HG02642 (cell line): ENCODE results near the gene DPP6.
"Not testable (repeated sequence)": the region's sequence is repeated elsewhere in the genome, so short reads cannot be mapped to it uniquely, and the experiment has no call there.

Experiments
- ATAC-seq: cut with Tn5 transposase; IDR thresholded peaks from one replicate; pipeline ENCODE4 v1.9.1; 2021; ENCODE audit warnings: mild to moderate bottlenecking; ENCODE audit not compliant: unreplicated experiment, poor library complexity

The DPP6 gene

DNA sequence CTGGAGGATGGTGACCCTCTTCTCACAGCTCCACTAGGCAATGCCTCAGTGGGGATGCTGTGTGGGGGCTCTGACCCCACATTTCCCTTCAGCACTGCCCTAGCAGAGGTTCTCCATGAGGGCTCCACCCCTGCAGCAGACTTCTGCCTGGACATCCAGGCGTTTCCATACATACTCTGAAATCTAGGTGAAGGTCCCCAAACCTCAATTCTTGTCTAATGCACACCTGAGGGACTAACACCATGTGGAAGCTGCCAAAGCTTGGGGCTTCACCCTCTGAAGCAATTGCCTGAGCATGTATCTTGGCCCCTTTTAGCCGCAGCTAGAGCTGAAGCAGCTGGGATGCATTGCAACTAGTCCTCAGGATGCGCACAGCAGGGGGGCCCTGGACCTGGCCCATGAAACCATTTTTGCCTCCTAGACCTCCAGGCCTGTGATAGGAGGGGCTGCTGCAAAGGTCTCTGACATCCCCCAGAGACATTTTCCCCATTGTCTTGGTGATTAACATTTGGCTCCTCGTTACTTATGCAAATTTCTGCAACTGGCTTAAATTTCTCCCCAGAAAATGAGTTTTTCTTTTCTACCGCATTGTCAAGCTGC, 882.3 kb downstream of the DPP6 start:
- ATAC-seq: not testable (repeated sequence)

- ATAC-seq: no peak
These were observed 885.6 kb downstream of the DPP6 start for GRCh38 chr7:154937837-154938236.

DNA sequence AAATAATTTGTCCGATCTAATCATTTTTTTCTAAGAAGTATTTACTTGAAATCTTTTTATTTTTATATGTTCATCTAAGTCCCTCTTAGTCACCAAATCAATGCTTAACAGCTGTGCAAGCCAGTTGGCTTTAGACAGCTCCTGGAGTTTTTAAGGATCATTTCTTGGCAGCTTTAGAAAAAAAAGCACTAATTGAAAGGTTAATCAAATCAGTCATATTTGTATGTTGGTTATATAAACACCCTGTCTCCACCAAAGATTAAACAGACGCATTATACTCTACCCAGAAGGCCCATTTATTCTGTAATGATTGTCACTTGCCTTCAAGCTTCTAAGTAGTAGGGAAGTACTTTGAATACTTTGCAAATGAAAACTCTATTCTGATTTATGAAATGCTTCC, 890.5 kb downstream of the DPP6 start:
- ATAC-seq: no peak
